ENCODE measurements around the gene GABRG3. TPM values are rescaled to one million over a fixed set of nuclear protein-coding genes. Genes with fewer than 3 reads are reported as not detected.

GABRG3 gene
- total RNA-seq, 1 donor from 2014 or later, result 0.54 TPM

GRCh38 chr15:27135151-27135550, 164.2 kb downstream of the GABRG3 start:
- H3K36me3 Mint-ChIP-seq (ENCODE audit: low read depth, unreplicated experiment), result no peaks in the 10 kb centered on the region
- peaks cover 7% of the 10 kb centered on the region for H3K27me3 Mint-ChIP-seq (ENCODE audit: low read depth, unreplicated experiment)
- H2AFZ ChIP-seq (ENCODE audit: low read depth, low read length), result no peak overlapping the region
- no peaks in the 10 kb centered on the region for H3K9me3 ChIP-seq (ENCODE audit: insufficient read depth, low read depth, low read length)
- H3K27ac ChIP-seq (ENCODE audit: low read depth, low read length), result no peak overlapping the region
- TF ChIP-seq CTCF (IDR thresholded peaks at IDR 0.05; ENCODE audit: insufficient read depth, low read depth, low read length), result no peak
- TF ChIP-seq EZH2 (IDR thresholded peaks at IDR 0.05; ENCODE audit: insufficient read depth, low read length), result no peak
- no peaks in the 10 kb centered on the region for H3K4me1 Mint-ChIP-seq (ENCODE audit: low read depth, unreplicated experiment)
- no peak for DNase-seq (ENCODE audit: low read depth)
- H3K4me2 ChIP-seq (ENCODE audit: low read length), result no peak overlapping the region
- no peak overlapping the region for H3K9ac ChIP-seq (ENCODE audit: low read length)
- H3K36me3 ChIP-seq (ENCODE audit: insufficient read depth, low read length), result no peaks in the 10 kb centered on the region
- no peak for FAIRE-seq
- no peaks in the 10 kb centered on the region for H3K79me2 ChIP-seq (ENCODE audit: insufficient read depth, low read length)
- no peaks in the 10 kb centered on the region for H3K27me3 ChIP-seq (ENCODE audit: insufficient read depth, low read length)
- no peak overlapping the region for H3K27ac Mint-ChIP-seq (ENCODE audit: unreplicated experiment)
- H3K4me3 ChIP-seq (ENCODE audit: insufficient read depth, low read depth, low read length), result no peak overlapping the region
- H3K4me3 Mint-ChIP-seq (ENCODE audit: unreplicated experiment), result no peak overlapping the region
- no peaks in the 10 kb centered on the region for H3K9me3 Mint-ChIP-seq (ENCODE audit: unreplicated experiment)
- no peaks in the 10 kb centered on the region for H3K4me1 ChIP-seq (ENCODE audit: insufficient read depth, low read length)
- no peaks in the 10 kb centered on the region for H4K20me1 ChIP-seq (ENCODE audit: insufficient read depth, low read length)

GRCh38 chr15:27137127-27137526, 166.1 kb downstream of the GABRG3 start:
- H3K9ac ChIP-seq (ENCODE audit: low read length), result no peak overlapping the region
- FAIRE-seq, result no peak
- H3K9me3 ChIP-seq (ENCODE audit: insufficient read depth, low read depth, low read length), result no peaks in the 10 kb centered on the region
- Mint-ChIP-seq H3K27me3 (ENCODE audit: low read depth, unreplicated experiment) (peaks cover 7% of the 10 kb centered on the region), H3K4me3 (ENCODE audit: unreplicated experiment) (no peak overlapping the region), H3K27ac (ENCODE audit: unreplicated experiment) (no peak overlapping the region), H3K4me1 (ENCODE audit: low read depth, unreplicated experiment) (no peaks in the 10 kb centered on the region), H3K36me3 (ENCODE audit: low read depth, unreplicated experiment) (no peaks in the 10 kb centered on the region), H3K9me3 (ENCODE audit: unreplicated experiment) (peaks cover 1% of the 10 kb centered on the region)
- H3K4me3 ChIP-seq (ENCODE audit: insufficient read depth, low read depth, low read length), result no peak overlapping the region
- no peak overlapping the region for H3K27ac ChIP-seq (ENCODE audit: low read depth, low read length)
- H3K79me2 ChIP-seq (ENCODE audit: insufficient read depth, low read length), result no peaks in the 10 kb centered on the region
- DNase-seq (ENCODE audit: low read depth), result no peak
- H3K36me3 ChIP-seq (ENCODE audit: insufficient read depth, low read length), result no peaks in the 10 kb centered on the region
- no peak overlapping the region for H2AFZ ChIP-seq (ENCODE audit: low read depth, low read length)
- TF ChIP-seq CTCF (IDR thresholded peaks at IDR 0.05; ENCODE audit: insufficient read depth, low read depth, low read length) (no peak), EZH2 (IDR thresholded peaks at IDR 0.05; ENCODE audit: insufficient read depth, low read length) (no peak)
- H4K20me1 ChIP-seq (ENCODE audit: insufficient read depth, low read length), result no peaks in the 10 kb centered on the region
- H3K27me3 ChIP-seq (ENCODE audit: insufficient read depth, low read length), result no peaks in the 10 kb centered on the region
- H3K4me2 ChIP-seq (ENCODE audit: low read length), result no peak overlapping the region
- H3K4me1 ChIP-seq (ENCODE audit: insufficient read depth, low read length), result no peaks in the 10 kb centered on the region

- no peaks in the 10 kb centered on the region for H4K20me1 ChIP-seq (ENCODE audit: insufficient read depth, low read length)
- H3K27me3 ChIP-seq (ENCODE audit: insufficient read depth, low read length), result no peaks in the 10 kb centered on the region
- H3K27me3 Mint-ChIP-seq (ENCODE audit: low read depth, unreplicated experiment), result no peaks in the 10 kb centered on the region
- H3K36me3 Mint-ChIP-seq (ENCODE audit: low read depth, unreplicated experiment), result no peaks in the 10 kb centered on the region
- no peak overlapping the region for H3K4me3 ChIP-seq (ENCODE audit: insufficient read depth, low read depth, low read length)
- no peak overlapping the region for H3K27ac Mint-ChIP-seq (ENCODE audit: unreplicated experiment)
- no peak overlapping the region for H3K27ac ChIP-seq (ENCODE audit: low read depth, low read length)
- no peak overlapping the region for H3K4me2 ChIP-seq (ENCODE audit: low read length)
- no peaks in the 10 kb centered on the region for H3K4me1 Mint-ChIP-seq (ENCODE audit: low read depth, unreplicated experiment)
- H3K79me2 ChIP-seq (ENCODE audit: insufficient read depth, low read length), result no peaks in the 10 kb centered on the region
- TF ChIP-seq CTCF (IDR thresholded peaks at IDR 0.05; ENCODE audit: insufficient read depth, low read depth, low read length) (no peak), EZH2 (IDR thresholded peaks at IDR 0.05; ENCODE audit: insufficient read depth, low read length) (no peak)
- peaks cover 3% of the 10 kb centered on the region for H3K9me3 Mint-ChIP-seq (ENCODE audit: unreplicated experiment)
- no peak for FAIRE-seq
- no peaks in the 10 kb centered on the region for H3K36me3 ChIP-seq (ENCODE audit: insufficient read depth, low read length)
- no peak for DNase-seq (ENCODE audit: low read depth)
- no peak overlapping the region for H3K9ac ChIP-seq (ENCODE audit: low read length)
- no peaks in the 10 kb centered on the region for H3K4me1 ChIP-seq (ENCODE audit: insufficient read depth, low read length)
- no peak overlapping the region for H3K4me3 Mint-ChIP-seq (ENCODE audit: unreplicated experiment)
- no peaks in the 10 kb centered on the region for H3K9me3 ChIP-seq (ENCODE audit: insufficient read depth, low read depth, low read length)
- H2AFZ ChIP-seq (ENCODE audit: low read depth, low read length), result no peak overlapping the region
These were observed 194.6 kb downstream of the GABRG3 start for GRCh38 chr15:27165590-27165989.

All from astrocyte (in vitro differentiated cells and primary cell).